C4-2B (cell line): ENCODE measurements around the gene TTC23.

ENCODE experiments used
- H3K27ac ChIP-seq: fragments of 450-650 bp; 2 replicates; pipeline ENCODE4 v1.5.1; 2017
- CTCF ChIP-seq: fragments of 450-650 bp; conservative IDR thresholded peaks from 2 replicates; pipeline ENCODE4 v1.5.1; 2017; ENCODE audit warnings: mild to moderate bottlenecking
- ZFX ChIP-seq: fragments of 450-650 bp; IDR thresholded peaks from 2 replicates; pipeline ENCODE4 v1.6.1; 2017

The TTC23 gene

GRCh38 chr15:99167640-99168039 is 81.7 kb downstream of the TTC23 start:
- no peak overlapping the region for H3K27ac ChIP-seq
- TF ChIP-seq CTCF (no peak), ZFX (no peak)

- H3K27ac ChIP-seq, result no peak overlapping the region
- TF ChIP-seq CTCF (no peak), ZFX (no peak)
These were observed 82.2 kb downstream of the TTC23 start for GRCh38 chr15:99167201-99167600.

DNA sequence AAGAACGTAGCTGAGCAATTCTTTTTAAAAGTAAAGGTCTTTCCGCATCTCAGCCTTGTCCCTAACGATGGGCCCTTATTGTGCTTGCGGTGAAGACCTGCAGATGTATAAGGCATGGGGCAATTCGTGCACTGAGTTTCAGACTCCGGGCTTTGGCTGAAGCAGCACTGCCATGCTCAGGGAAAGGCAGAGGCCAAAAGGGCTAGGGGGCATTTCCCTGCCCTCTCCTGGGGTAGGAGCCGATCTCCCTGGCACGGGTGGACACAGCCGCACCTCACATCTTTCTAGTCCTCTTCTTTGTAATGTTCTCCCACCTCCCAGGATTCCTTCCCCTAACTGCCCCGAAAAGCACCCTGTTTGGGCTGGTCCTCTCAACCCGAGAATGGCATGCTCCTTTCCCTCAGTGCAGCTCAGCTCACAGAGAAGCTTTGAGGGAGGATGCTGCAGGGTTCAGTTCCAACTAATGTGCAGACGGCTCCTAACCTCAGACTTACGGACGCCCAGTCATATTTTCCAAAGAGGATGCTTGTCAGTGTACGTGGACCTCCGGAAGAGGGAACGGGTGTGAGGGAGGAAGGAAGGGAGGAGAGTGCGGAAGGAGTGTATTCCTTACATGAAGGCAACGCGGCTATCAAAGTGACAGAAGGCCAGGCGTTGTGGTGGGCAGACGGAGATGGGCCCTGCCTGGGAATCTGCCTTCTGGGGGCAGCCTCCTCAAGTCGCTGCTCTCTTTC is 83.3 kb downstream of the TTC23 start:
- no peak overlapping the region for H3K27ac ChIP-seq
- no peak for TF ChIP-seq ZFX
- no peak for TF ChIP-seq CTCF

DNA sequence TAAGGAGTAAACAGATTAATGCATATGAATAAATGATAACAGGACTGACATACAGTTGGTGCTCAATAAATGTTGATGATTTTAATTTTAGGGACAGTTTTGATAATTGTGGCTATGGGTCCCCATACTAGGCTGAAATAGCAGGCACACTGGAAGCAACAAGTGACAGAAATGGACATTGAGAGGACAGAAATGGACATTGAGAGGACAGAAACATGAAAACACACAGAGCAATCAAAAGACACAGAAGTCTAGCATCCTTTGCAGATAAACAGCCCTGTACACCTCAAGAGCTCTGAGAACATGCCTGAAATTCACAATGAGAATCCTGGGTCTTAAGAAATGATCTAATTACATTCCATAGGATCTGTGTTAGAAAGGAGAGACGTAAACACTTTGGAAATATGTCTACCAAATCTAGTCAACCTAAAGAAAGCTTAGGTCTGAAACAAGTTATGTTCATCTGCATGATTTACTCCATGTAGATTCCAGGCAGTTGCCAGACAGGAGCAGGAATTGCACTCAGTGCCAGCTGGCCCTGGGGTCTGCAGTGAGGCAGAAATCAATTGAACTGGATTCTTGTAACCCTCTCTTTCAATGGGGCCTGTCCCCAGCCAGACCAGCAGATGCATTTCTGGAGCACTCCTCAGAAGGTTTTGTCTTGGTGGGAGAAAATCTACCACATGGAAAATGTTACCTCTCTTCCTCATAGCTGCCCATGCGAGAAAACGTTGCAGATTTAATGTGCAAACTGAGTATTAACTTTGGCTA is 84.2 kb downstream of the TTC23 start:
- TF ChIP-seq ZFX (no peak), CTCF (no peak)
- H3K27ac ChIP-seq, result no peak overlapping the region

GRCh38 chr15:99164119-99164518 is 85.3 kb downstream of the TTC23 start:
- TF ChIP-seq ZFX (no peak), CTCF (no peak)
- H3K27ac ChIP-seq, result no peak overlapping the region

- H3K27ac ChIP-seq, result no peak overlapping the region
- TF ChIP-seq CTCF (no peak), ZFX (no peak)
These were observed 85.9 kb downstream of the TTC23 start for GRCh38 chr15:99163271-99164062.
